ENCODE measurements around the gene CDH13.
A peak's percentile ranks its signal among the peaks of the same experiment; 100 is the strongest.

CDH13 gene

DNA sequence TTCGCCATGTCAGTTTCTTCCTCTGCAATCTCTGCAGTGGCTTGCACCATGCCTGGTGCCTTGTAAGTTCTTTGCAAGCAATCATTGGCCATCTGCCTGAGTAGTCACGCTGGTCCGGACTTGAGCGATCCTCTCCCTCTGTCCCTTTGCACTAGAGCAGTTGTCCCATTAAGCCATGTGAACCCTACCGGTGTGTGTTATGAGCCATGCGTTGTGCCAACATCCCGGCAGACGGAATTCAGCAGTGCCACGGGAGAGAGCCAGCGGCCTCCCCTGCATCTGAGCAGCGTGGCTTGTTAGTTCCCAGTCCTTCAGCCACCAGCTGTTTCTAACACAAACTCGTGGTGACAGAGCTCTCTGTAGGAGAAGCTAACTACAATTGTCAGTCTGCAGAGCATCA lies 905.9 kb downstream of the CDH13 start:
- Histone ChIP-seq H3K9me3 (ENCODE audit: control insufficient read depth, insufficient read depth, low read depth, low read length) (no peaks in the 10 kb centered on the region), H3K36me3 (ENCODE audit: control insufficient read depth in 2 of 2, insufficient read depth in 1 of 2, low read length in 2 of 2) (no peaks in the 10 kb centered on the region), H3K4me3 (ENCODE audit: low read depth, low read length) (no peak overlapping the region), H3K27ac (ENCODE audit: extremely low read depth, low read depth, low read length) (no peak overlapping the region), H3K4me1 (ENCODE audit: control insufficient read depth, insufficient read depth, low read length) (no peaks in the 10 kb centered on the region)
- POLR2A ChIA-PET: no interaction called here
- TF ChIP-seq ZNF558 (tag by site-specific recombination; IDR thresholded peaks at IDR 0.05) (no peak), ZNF157 (tag by site-specific recombination; IDR thresholded peaks at IDR 0.05) (no peak), ZNF48 (tag by site-specific recombination; IDR thresholded peaks at IDR 0.05) (no peak), KLF1 (tag by site-specific recombination; IDR thresholded peaks at IDR 0.05) (no peak), ZNF792 (tag by site-specific recombination; IDR thresholded peaks at IDR 0.05) (no peak), ZNF837 (tag by site-specific recombination; IDR thresholded peaks at IDR 0.05) (no peak), REPIN1 (tag by site-specific recombination; IDR thresholded peaks at IDR 0.05; ENCODE audit: low read depth) (no peak)
- TF ChIP-seq, protein P1, sequence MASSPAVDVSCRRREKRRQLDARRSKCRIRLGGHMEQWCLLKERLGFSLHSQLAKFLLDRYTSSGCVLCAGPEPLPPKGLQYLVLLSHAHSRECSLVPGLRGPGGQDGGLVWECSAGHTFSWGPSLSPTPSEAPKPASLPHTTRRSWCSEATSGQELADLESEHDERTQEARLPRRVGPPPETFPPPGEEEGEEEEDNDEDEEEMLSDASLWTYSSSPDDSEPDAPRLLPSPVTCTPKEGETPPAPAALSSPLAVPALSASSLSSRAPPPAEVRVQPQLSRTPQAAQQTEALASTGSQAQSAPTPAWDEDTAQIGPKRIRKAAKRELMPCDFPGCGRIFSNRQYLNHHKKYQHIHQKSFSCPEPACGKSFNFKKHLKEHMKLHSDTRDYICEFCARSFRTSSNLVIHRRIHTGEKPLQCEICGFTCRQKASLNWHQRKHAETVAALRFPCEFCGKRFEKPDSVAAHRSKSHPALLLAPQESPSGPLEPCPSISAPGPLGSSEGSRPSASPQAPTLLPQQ (tag by site-specific recombination; IDR thresholded peaks at IDR 0.05): no peak
- TF ChIP-seq, protein P2, sequence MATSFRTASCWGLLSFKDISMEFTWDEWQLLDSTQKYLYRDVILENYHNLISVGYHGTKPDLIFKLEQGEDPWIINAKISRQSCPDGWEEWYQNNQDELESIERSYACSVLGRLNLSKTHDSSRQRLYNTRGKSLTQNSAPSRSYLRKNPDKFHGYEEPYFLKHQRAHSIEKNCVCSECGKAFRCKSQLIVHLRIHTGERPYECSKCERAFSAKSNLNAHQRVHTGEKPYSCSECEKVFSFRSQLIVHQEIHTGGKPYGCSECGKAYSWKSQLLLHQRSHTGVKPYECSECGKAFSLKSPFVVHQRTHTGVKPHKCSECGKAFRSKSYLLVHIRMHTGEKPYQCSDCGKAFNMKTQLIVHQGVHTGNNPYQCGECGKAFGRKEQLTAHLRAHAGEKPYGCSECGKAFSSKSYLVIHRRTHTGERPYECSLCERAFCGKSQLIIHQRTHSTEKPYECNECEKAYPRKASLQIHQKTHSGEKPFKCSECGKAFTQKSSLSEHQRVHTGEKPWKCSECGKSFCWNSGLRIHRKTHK (tag by site-specific recombination; IDR thresholded peaks at IDR 0.05): no peak
- CTCF ChIA-PET: no interaction called here

DNA sequence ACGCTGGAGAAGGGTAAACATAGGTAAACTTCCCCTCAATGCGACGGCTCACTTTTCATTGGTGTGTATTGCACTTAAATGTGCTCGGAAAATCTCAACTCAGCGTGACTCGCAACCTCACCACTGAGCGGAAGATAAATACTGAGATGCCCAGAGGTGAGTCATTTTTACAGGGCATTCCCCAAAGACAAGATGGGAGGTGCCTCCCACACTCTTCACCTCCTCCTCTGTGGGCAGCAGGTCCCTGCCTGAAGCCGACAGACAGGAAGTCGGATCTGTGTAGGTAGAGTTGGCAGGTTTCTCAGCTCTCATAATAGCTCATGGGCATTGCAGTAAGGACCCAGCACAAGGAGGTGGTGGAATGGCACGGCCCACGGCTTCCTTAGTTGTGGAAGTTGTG lies 906.4 kb downstream of the CDH13 start:
- no peak overlapping the region for H3K4me3 ChIP-seq (ENCODE audit: low read depth, low read length)
- ChIA-PET POLR2A (no interaction called here), CTCF (no interaction called here)
- TF ChIP-seq ZFHX2 (tag by site-specific recombination; conservative IDR thresholded peaks at IDR 0.05) (peak; percentile 46), ZNF214 (tag by site-specific recombination; IDR thresholded peaks at IDR 0.05; ENCODE audit: borderline replicate concordance) (no peak)
- H3K9me3 ChIP-seq (ENCODE audit: control insufficient read depth, insufficient read depth, low read depth, low read length): no peaks in the 10 kb centered on the region
- no peak overlapping the region for H3K27ac ChIP-seq (ENCODE audit: extremely low read depth, low read depth, low read length)
- no peaks in the 10 kb centered on the region for H3K36me3 ChIP-seq (ENCODE audit: control insufficient read depth in 2 of 2, insufficient read depth in 1 of 2, low read length in 2 of 2)
- no peaks in the 10 kb centered on the region for H3K4me1 ChIP-seq (ENCODE audit: control insufficient read depth, insufficient read depth, low read length)

DNA sequence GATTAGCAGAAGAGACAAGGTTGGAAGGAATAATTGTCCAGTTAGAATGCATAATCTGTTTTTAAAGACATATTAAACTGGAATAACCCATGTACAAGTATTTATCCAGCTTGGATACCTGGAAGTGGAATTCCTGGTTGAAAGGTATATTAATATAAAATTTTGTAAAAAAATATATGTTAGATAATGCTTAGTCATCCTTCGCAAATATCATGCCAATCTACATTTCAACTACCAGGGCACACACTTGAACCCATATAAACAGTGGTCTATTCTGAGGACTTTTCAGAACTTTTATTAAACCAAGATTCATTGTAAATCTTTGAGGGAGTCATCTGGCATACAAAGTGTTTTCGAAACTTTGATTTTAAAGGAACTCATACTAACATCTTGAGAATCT lies 911.9 kb downstream of the CDH13 start:
- Histone ChIP-seq H3K9me3 (ENCODE audit: control insufficient read depth, insufficient read depth, low read depth, low read length) (no peaks in the 10 kb centered on the region), H3K27ac (ENCODE audit: extremely low read depth, low read depth, low read length) (no peak overlapping the region), H3K4me1 (ENCODE audit: control insufficient read depth, insufficient read depth, low read length) (no peaks in the 10 kb centered on the region), H3K4me3 (ENCODE audit: low read depth, low read length) (no peak overlapping the region), H3K36me3 (ENCODE audit: control insufficient read depth in 2 of 2, insufficient read depth in 1 of 2, low read length in 2 of 2) (no peaks in the 10 kb centered on the region)
- POLR2A ChIA-PET: no interaction called here
- CTCF ChIA-PET: no interaction called here
- TF ChIP-seq, protein P3, sequence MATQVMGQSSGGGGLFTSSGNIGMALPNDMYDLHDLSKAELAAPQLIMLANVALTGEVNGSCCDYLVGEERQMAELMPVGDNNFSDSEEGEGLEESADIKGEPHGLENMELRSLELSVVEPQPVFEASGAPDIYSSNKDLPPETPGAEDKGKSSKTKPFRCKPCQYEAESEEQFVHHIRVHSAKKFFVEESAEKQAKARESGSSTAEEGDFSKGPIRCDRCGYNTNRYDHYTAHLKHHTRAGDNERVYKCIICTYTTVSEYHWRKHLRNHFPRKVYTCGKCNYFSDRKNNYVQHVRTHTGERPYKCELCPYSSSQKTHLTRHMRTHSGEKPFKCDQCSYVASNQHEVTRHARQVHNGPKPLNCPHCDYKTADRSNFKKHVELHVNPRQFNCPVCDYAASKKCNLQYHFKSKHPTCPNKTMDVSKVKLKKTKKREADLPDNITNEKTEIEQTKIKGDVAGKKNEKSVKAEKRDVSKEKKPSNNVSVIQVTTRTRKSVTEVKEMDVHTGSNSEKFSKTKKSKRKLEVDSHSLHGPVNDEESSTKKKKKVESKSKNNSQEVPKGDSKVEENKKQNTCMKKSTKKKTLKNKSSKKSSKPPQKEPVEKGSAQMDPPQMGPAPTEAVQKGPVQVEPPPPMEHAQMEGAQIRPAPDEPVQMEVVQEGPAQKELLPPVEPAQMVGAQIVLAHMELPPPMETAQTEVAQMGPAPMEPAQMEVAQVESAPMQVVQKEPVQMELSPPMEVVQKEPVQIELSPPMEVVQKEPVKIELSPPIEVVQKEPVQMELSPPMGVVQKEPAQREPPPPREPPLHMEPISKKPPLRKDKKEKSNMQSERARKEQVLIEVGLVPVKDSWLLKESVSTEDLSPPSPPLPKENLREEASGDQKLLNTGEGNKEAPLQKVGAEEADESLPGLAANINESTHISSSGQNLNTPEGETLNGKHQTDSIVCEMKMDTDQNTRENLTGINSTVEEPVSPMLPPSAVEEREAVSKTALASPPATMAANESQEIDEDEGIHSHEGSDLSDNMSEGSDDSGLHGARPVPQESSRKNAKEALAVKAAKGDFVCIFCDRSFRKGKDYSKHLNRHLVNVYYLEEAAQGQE (tag by site-specific recombination; IDR thresholded peaks at IDR 0.05): no peak
- TF ChIP-seq, protein P4, sequence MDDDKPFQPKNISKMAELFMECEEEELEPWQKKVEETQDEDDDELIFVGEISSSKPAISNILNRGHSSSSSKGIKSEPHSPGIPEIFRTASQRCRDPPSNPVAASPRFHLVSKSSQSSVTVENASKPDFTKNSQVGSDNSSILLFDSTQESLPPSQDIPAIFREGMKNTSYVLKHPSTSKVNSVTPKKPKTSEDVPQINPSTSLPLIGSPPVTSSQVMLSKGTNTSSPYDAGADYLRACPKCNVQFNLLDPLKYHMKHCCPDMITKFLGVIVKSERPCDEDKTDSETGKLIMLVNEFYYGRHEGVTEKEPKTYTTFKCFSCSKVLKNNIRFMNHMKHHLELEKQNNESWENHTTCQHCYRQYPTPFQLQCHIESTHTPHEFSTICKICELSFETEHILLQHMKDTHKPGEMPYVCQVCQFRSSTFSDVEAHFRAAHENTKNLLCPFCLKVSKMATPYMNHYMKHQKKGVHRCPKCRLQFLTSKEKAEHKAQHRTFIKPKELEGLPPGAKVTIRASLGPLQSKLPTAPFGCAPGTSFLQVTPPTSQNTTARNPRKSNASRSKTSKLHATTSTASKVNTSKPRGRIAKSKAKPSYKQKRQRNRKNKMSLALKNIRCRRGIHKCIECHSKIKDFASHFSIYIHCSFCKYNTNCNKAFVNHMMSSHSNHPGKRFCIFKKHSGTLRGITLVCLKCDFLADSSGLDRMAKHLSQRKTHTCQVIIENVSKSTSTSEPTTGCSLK (tag by site-specific recombination; IDR thresholded peaks at IDR 0.05): no peak
- TF ChIP-seq, protein P5, sequence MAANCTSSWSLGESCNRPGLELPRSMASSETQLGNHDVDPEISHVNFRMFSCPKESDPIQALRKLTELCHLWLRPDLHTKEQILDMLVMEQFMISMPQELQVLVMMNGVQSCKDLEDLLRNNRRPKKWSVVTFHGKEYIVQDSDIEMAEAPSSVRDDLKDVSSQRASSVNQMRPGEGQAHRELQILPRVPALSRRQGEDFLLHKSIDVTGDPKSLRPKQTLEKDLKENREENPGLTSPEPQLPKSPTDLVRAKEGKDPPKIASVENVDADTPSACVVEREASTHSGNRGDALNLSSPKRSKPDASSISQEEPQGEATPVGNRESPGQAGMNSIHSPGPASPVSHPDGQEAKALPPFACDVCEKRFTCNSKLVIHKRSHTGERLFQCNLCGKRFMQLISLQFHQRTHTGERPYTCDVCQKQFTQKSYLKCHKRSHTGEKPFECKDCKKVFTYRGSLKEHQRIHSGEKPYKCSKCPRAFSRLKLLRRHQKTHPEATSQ (tag by site-specific recombination; IDR thresholded peaks at IDR 0.05): no peak
- TF ChIP-seq ZNF354C (tag by site-specific recombination; IDR thresholded peaks at IDR 0.05; ENCODE audit: borderline replicate concordance, low read depth): no peak
- TF ChIP-seq ZNF530 (tag by site-specific recombination; IDR thresholded peaks at IDR 0.05; ENCODE audit: low read depth): no peak
- TF ChIP-seq KLF1 (tag by site-specific recombination; IDR thresholded peaks at IDR 0.05): no peak
- TF ChIP-seq ZNF596 (tag by site-specific recombination; IDR thresholded peaks at IDR 0.05): no peak
- TF ChIP-seq, protein P6, sequence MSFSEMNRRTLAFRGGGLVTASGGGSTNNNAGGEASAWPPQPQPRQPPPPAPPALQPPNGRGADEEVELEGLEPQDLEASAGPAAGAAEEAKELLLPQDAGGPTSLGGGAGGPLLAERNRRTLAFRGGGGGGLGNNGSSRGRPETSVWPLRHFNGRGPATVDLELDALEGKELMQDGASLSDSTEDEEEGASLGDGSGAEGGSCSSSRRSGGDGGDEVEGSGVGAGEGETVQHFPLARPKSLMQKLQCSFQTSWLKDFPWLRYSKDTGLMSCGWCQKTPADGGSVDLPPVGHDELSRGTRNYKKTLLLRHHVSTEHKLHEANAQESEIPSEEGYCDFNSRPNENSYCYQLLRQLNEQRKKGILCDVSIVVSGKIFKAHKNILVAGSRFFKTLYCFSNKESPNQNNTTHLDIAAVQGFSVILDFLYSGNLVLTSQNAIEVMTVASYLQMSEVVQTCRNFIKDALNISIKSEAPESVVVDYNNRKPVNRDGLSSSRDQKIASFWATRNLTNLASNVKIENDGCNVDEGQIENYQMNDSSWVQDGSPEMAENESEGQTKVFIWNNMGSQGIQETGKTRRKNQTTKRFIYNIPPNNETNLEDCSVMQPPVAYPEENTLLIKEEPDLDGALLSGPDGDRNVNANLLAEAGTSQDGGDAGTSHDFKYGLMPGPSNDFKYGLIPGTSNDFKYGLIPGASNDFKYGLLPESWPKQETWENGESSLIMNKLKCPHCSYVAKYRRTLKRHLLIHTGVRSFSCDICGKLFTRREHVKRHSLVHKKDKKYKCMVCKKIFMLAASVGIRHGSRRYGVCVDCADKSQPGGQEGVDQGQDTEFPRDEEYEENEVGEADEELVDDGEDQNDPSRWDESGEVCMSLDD (tag by site-specific recombination; IDR thresholded peaks at IDR 0.05): no peak
- TF ChIP-seq TRIM28 (IDR thresholded peaks at IDR 0.05; ENCODE audit: borderline replicate concordance, low read length): no peak
- no peak for TF ChIP-seq ZNF707 (tag by site-specific recombination; IDR thresholded peaks at IDR 0.05)

Data from HEK293 (cell line).